H7 (cell line): ENCODE data around the gene PCBP3. TPM values are rescaled to one million over a fixed set of nuclear protein-coding genes. Genes with fewer than 3 reads are reported as not detected.

ENCODE experiments used
- DNase-seq: peaks from one replicate; pipeline ENCODE4 v3.0.0; 2012
- H3K27me3 ChIP-seq: 2 replicates; pipeline ENCODE4 v1.6.0; 2011; ENCODE audit warnings: mild to moderate bottlenecking, low read length; ENCODE audit not compliant: control insufficient read depth, insufficient read depth
- H3K36me3 ChIP-seq: replicated peaks from 2 replicates; pipeline ENCODE4 v1.5.1; 2011; ENCODE audit warnings: low read length; ENCODE audit not compliant: control insufficient read depth, insufficient read depth
- H3K4me3 ChIP-seq: 2 replicates; pipeline ENCODE4 v1.5.1; 2011; ENCODE audit warnings: low read depth, mild to moderate bottlenecking, control low read depth, low read length, moderate library complexity; ENCODE audit not compliant: insufficient read depth
- total RNA-seq: library from RNA; depleted of rRNA; stranded (reverse); fragments of >200 nt; shearing (Covaris generic); gene quantifications from 2 replicates; pipeline ENCODE4 v1.2.3, GENCODE V29; 2014

PCBP3 gene
- total RNA-seq, 1 experiment from 2014 or later: 1.8 TPM

GRCh38 chr21:45984584-45985095 is 341.1 kb downstream of the PCBP3 start:
- H3K36me3 ChIP-seq: peaks cover 5% of the 10 kb centered on the region
- H3K4me3 ChIP-seq: no peak overlapping the region
- peaks cover 11% of the 10 kb centered on the region for H3K27me3 ChIP-seq
- peak; percentile 0 for DNase-seq

- peak; percentile 53 for DNase-seq
These were observed 342.2 kb downstream of the PCBP3 start for GRCh38 chr21:45985471-45986315.

GRCh38 chr21:45986316-45987051 is 343.0 kb downstream of the PCBP3 start:
- peaks cover 5% of the 10 kb centered on the region for H3K27me3 ChIP-seq
- peaks cover 6% of the 10 kb centered on the region for H3K36me3 ChIP-seq
- DNase-seq: peak; percentile 60
- H3K4me3 ChIP-seq: no peak overlapping the region

More at GRCh38 chr21:45985471-45986315, 342.2 kb downstream of the PCBP3 start:
- H3K27me3 ChIP-seq: peaks cover 6% of the 10 kb centered on the region
- H3K4me3 ChIP-seq: no peak overlapping the region
- H3K36me3 ChIP-seq: peaks cover 5% of the 10 kb centered on the region

- DNase-seq: peak; percentile 53
- Histone ChIP-seq H3K27me3 (peaks cover 4% of the 10 kb centered on the region), H3K36me3 (peaks cover 7% of the 10 kb centered on the region), H3K4me3 (no peak overlapping the region)
These were observed 343.7 kb downstream of the PCBP3 start for GRCh38 chr21:45987121-45987711.

- H3K36me3 ChIP-seq: peaks cover 7% of the 10 kb centered on the region
- H3K27me3 ChIP-seq: no peaks in the 10 kb centered on the region
- no peak overlapping the region for H3K4me3 ChIP-seq
- DNase-seq: peak; percentile 45
These were observed 345.1 kb downstream of the PCBP3 start for GRCh38 chr21:45988366-45989347.

GRCh38 chr21:45989355-45990048 is 346.0 kb downstream of the PCBP3 start:
- no peak overlapping the region for H3K4me3 ChIP-seq
- H3K36me3 ChIP-seq: peaks cover 6% of the 10 kb centered on the region
- peak; percentile 63 for DNase-seq
- no peaks in the 10 kb centered on the region for H3K27me3 ChIP-seq

GRCh38 chr21:45990049-45990711 is 346.7 kb downstream of the PCBP3 start:
- H3K4me3 ChIP-seq: no peak overlapping the region

GRCh38 chr21:45990741-45991605 is 347.4 kb downstream of the PCBP3 start:
- Histone ChIP-seq H3K27me3 (no peaks in the 10 kb centered on the region), H3K4me3 (no peak overlapping the region), H3K36me3 (peaks cover 2% of the 10 kb centered on the region)
- peak; percentile 62 for DNase-seq

More at GRCh38 chr21:45990049-45990711, 346.7 kb downstream of the PCBP3 start:
- peak; percentile 70 for DNase-seq
- Histone ChIP-seq H3K27me3 (no peaks in the 10 kb centered on the region), H3K36me3 (peaks cover 4% of the 10 kb centered on the region)

- peak; percentile 59 for DNase-seq
- H3K27me3 ChIP-seq: no peaks in the 10 kb centered on the region
- H3K36me3 ChIP-seq: peaks cover 2% of the 10 kb centered on the region
- no peak overlapping the region for H3K4me3 ChIP-seq
These were observed 348.2 kb downstream of the PCBP3 start for GRCh38 chr21:45991606-45992300.
